GM23248 (cell line): Measurements from ENCODE around the gene MARK3. TPM values are rescaled to one million over a fixed set of nuclear protein-coding genes. Genes with fewer than 3 reads are reported as not detected.
A peak's percentile ranks its signal among the peaks of the same experiment; 100 is the strongest.

ENCODE experiments used
- DNase-seq: peaks from one replicate; pipeline ENCODE4 v3.0.0-alpha.2; 2015
- H2AFZ ChIP-seq: fragments of 200-600 bp; sonication (generic); 2 replicates; pipeline ENCODE4 v1.6.1; 2016; ENCODE audit warnings: antibody characterized with exemption
- H3F3A ChIP-seq: fragments of 200-600 bp; sonication (generic); 2 replicates; pipeline ENCODE4 v1.6.1; 2016; ENCODE audit warnings: mild to moderate bottlenecking, antibody characterized with exemption, mixed run types; ENCODE audit not compliant: insufficient read depth
- H3K27ac ChIP-seq: fragments of 200-600 bp; sonication (generic); 2 replicates; pipeline ENCODE4 v1.5.1; 2016; ENCODE audit warnings: mild to moderate bottlenecking
- H3K27me3 ChIP-seq: fragments of 200-600 bp; sonication (generic); replicated peaks from 2 replicates; pipeline ENCODE4 v1.6.1; 2016; ENCODE audit warnings: mild to moderate bottlenecking; ENCODE audit not compliant: insufficient read depth
- H3K36me3 ChIP-seq: fragments of 200-600 bp; sonication (generic); 2 replicates; pipeline ENCODE4 v1.6.1; 2016; ENCODE audit warnings: low read depth, mild to moderate bottlenecking
- H3K4me1 ChIP-seq: fragments of 200-600 bp; sonication (generic); 2 replicates; pipeline ENCODE4 v1.6.1; 2016; ENCODE audit warnings: mild to moderate bottlenecking; ENCODE audit not compliant: insufficient read depth
- H3K4me2 ChIP-seq: fragments of 200-600 bp; sonication (generic); one replicate; pipeline ENCODE4 v1.6.1; 2016; ENCODE audit warnings: mild to moderate bottlenecking; ENCODE audit not compliant: unreplicated experiment
- H3K4me3 ChIP-seq: fragments of 200-600 bp; sonication (generic); 2 replicates; pipeline ENCODE4 v1.5.1; 2016; ENCODE audit warnings: mild to moderate bottlenecking
- H3K79me2 ChIP-seq: fragments of 200-600 bp; sonication (generic); 2 replicates; pipeline ENCODE4 v1.6.1; 2016; ENCODE audit warnings: mild to moderate bottlenecking; ENCODE audit not compliant: insufficient read depth
- H3K9ac ChIP-seq: fragments of 200-600 bp; sonication (generic); 2 replicates; pipeline ENCODE4 v1.6.1; 2016; ENCODE audit warnings: mild to moderate bottlenecking
- H3K9me2 ChIP-seq: fragments of 200-600 bp; sonication (generic); 2 replicates; pipeline ENCODE4 v1.6.1; 2016; ENCODE audit warnings: mixed run types, mild to moderate bottlenecking, moderate library complexity; ENCODE audit not compliant: insufficient read depth
- H3K9me3 ChIP-seq: fragments of 200-600 bp; sonication (generic); one replicate; pipeline ENCODE4 v1.6.1; 2017; ENCODE audit warnings: low read depth
- H4K20me1 ChIP-seq: fragments of 200-600 bp; sonication (generic); 2 replicates; pipeline ENCODE4 v1.6.0; 2016; ENCODE audit not compliant: insufficient read depth
- EZH2 ChIP-seq: fragments of 200-600 bp; sonication (generic); IDR thresholded peaks from 2 replicates; pipeline ENCODE4 v1.6.1; 2018; ENCODE audit warnings: antibody characterized with exemption, mild to moderate bottlenecking; ENCODE audit not compliant: insufficient read depth, poor library complexity, severe bottlenecking
- EZH2phosphoT487 ChIP-seq: fragments of 200-600 bp; sonication (generic); IDR thresholded peaks from 2 replicates; pipeline ENCODE4 v1.6.1; 2018; ENCODE audit warnings: antibody characterized with exemption, moderate library complexity, mild to moderate bottlenecking, low read depth; ENCODE audit not compliant: insufficient read depth
- WGBS, 2 experiments: methylation state at CpG; one replicate each; pipeline ENCODE4 v1.1.6; 2015 to 2017; ENCODE audit warnings: low lambda C conversion rate in 2 of 2, low coverage in 1 of 2; ENCODE audit errors: missing lambda C conversion rate in 2 of 2; 5-methylcytosine and 5-hydroxymethylcytosine counted together
- in situ Hi-C: fragments of 300-500 bp; cut with MboI; formaldehyde crosslinking; loops from 2 replicates; pipeline ENCODE4 v1.15.0; 2020
- polyA plus RNA-seq: library from polyadenylated mRNA; unstranded; fragments of >200 nt; fragmentation: Nextera tagmentation; extraction: Ambion mirVana; gene quantifications from 2 replicates; pipeline ENCODE4 v1.2.1, GENCODE V29; 2016
- total RNA-seq: library from RNA; depleted of rRNA; stranded (reverse); fragments of >200 nt; shearing (Covaris generic); gene quantifications from 2 replicates; pipeline ENCODE4 v1.2.3, GENCODE V29; 2014

Gene MARK3
- total and polyA plus RNA-seq, 2 experiments from 2014 or later, result 32.9 to 80.6 TPM

- Histone ChIP-seq H3K9ac (no peak overlapping the region; the same call in 1 of the 2 replicates), H3K27me3 (no peaks in the 10 kb centered on the region), H3F3A (peaks cover 6% of the 10 kb centered on the region), H3K4me2 (no peak overlapping the region), H3K4me1 (peaks cover 17% of the 10 kb centered on the region), H3K4me3 (no peak overlapping the region), H3K9me2 (no peaks in the 10 kb centered on the region), H3K36me3 (no peaks in the 10 kb centered on the region), H2AFZ (no peak overlapping the region), H3K9me3 (no peaks in the 10 kb centered on the region), H3K27ac (peak overlapping the region; percentile 27), H4K20me1 (no peaks in the 10 kb centered on the region), H3K79me2 (peaks cover 4% of the 10 kb centered on the region; the same call in 1 of the 2 replicates)
- no peak for DNase-seq
- TF ChIP-seq EZH2phosphoT487 (no peak), EZH2 (no peak)
- WGBS, 2 experiments, result 59 to 63% methylated on average over 9 of the region's 9 CpGs
- in situ Hi-C loops, result no loop called here
Observed at GRCh38 chr14:103536693-103537092, 151.5 kb downstream of the MARK3 start.

- 56 to 59% methylated on average over 16 to 17 of the region's 18 CpGs for WGBS, 2 experiments
- TF ChIP-seq EZH2 (no peak), EZH2phosphoT487 (no peak)
- Histone ChIP-seq H2AFZ (no peak overlapping the region), H3K9me3 (no peaks in the 10 kb centered on the region), H3K4me1 (peaks cover 23% of the 10 kb centered on the region), H3K27ac (peak overlapping the region; percentile 45), H3K36me3 (no peaks in the 10 kb centered on the region), H3F3A (peaks cover 6% of the 10 kb centered on the region), H3K9ac (no peak overlapping the region; the same call in 1 of the 2 replicates), H3K9me2 (no peaks in the 10 kb centered on the region), H3K79me2 (no peaks in the 10 kb centered on the region), H3K4me2 (no peak overlapping the region), H3K27me3 (no peaks in the 10 kb centered on the region), H4K20me1 (no peaks in the 10 kb centered on the region), H3K4me3 (no peak overlapping the region)
- peak; percentile 74 for DNase-seq
- in situ Hi-C loops, result no loop called here
Observed at GRCh38 chr14:103537175-103537990, 152.2 kb downstream of the MARK3 start.

- Histone ChIP-seq H3K9ac (no peak overlapping the region), H3K9me2 (no peaks in the 10 kb centered on the region), H3K36me3 (no peaks in the 10 kb centered on the region), H3K9me3 (no peaks in the 10 kb centered on the region), H3K27ac (no peak overlapping the region), H3K27me3 (no peaks in the 10 kb centered on the region), H3K79me2 (no peaks in the 10 kb centered on the region), H4K20me1 (no peaks in the 10 kb centered on the region), H3K4me2 (no peak overlapping the region), H3K4me3 (no peak overlapping the region), H3F3A (peaks cover 6% of the 10 kb centered on the region), H2AFZ (no peak overlapping the region), H3K4me1 (peaks cover 32% of the 10 kb centered on the region)
- TF ChIP-seq EZH2 (no peak), EZH2phosphoT487 (no peak)
- peak; percentile 38 for DNase-seq
- WGBS, 2 experiments, result 45 to 47% methylated on average over 24 to 29 of the region's 30 CpGs
- in situ Hi-C loops, result no loop called here
Observed at GRCh38 chr14:103538291-103539055, 153.3 kb downstream of the MARK3 start.

- H3K4me1 ChIP-seq, result peaks cover 32% of the 10 kb centered on the region
- WGBS, 2 experiments, result 76 to 81% methylated on average over 20 to 28 of the region's 28 CpGs
Observed at GRCh38 chr14:103539056-103539825, 154.0 kb downstream of the MARK3 start.

More at GRCh38 chr14:103539056-103539825, 154.0 kb downstream of the MARK3 start:
- Histone ChIP-seq H2AFZ (no peak overlapping the region), H3K27me3 (no peaks in the 10 kb centered on the region), H4K20me1 (no peaks in the 10 kb centered on the region), H3K4me2 (no peak overlapping the region), H3K36me3 (no peaks in the 10 kb centered on the region), H3K9ac (no peak overlapping the region), H3K9me3 (no peaks in the 10 kb centered on the region), H3K4me3 (no peak overlapping the region), H3K9me2 (no peaks in the 10 kb centered on the region), H3F3A (peaks cover 6% of the 10 kb centered on the region), H3K27ac (no peak overlapping the region), H3K79me2 (no peaks in the 10 kb centered on the region)
- DNase-seq, result no peak
- in situ Hi-C loops, result no loop called here
- TF ChIP-seq EZH2phosphoT487 (no peak), EZH2 (no peak)
